Measurements from ENCODE around the gene SH3BP4. TPM values are rescaled to one million over a fixed set of nuclear protein-coding genes. Genes with fewer than 3 reads are reported as not detected.

The SH3BP4 gene
- total and polyA plus RNA-seq, 2 experiments from 2014 or later: 59.3 to 100 TPM

- TF ChIP-seq EZH2 (IDR thresholded peaks at IDR 0.05; ENCODE audit: insufficient read depth, poor library complexity, severe bottlenecking) (no peak), EZH2phosphoT487 (IDR thresholded peaks at IDR 0.05; ENCODE audit: insufficient read depth, low read depth) (no peak)
- Histone ChIP-seq H3F3A (ENCODE audit: insufficient read depth) (peaks cover 43% of the 10 kb centered on the region), H3K4me2 (ENCODE audit: unreplicated experiment) (peak overlapping the region; percentile 5), H4K20me1 (ENCODE audit: insufficient read depth) (peaks cover 12% of the 10 kb centered on the region), H3K9ac (0 out of 2 replicates have a peak overlapping the region, but pooled peaks have one; percentile 9), H3K4me3 (no peak overlapping the region), H2AFZ (no peak overlapping the region), H3K27me3 (replicated peaks; ENCODE audit: insufficient read depth) (no peaks in the 10 kb centered on the region), H3K9me3 (ENCODE audit: low read depth) (no peaks in the 10 kb centered on the region), H3K27ac (0 out of 2 replicates have a peak overlapping the region, but pooled peaks have one; percentile 0), H3K79me2 (ENCODE audit: insufficient read depth) (peaks cover 100% of the 10 kb centered on the region), H3K9me2 (ENCODE audit: insufficient read depth) (no peaks in the 10 kb centered on the region), H3K36me3 (ENCODE audit: low read depth) (0 out of 2 replicates have a peak, but pooled peaks cover 5% of the 10 kb centered on the region), H3K4me1 (ENCODE audit: insufficient read depth) (peaks cover 63% of the 10 kb centered on the region)
- in situ Hi-C loops (cut with MboI): loop anchor here (25.0 kb wide), 1 partner anchor 412 kb away; no protein-coding TSS in a partner anchor
- WGBS, 2 experiments (ENCODE audit: low coverage in 1 of 2, low lambda C conversion rate in 2 of 2, missing lambda C conversion rate in 2 of 2): 30% methylated on average over 23 to 30 of the region's 30 CpGs
- DNase-seq: peak; percentile 91
Measured at GRCh38 chr2:234974501-234975385, 22.9 kb downstream of the SH3BP4 start.

- in situ Hi-C loops (cut with MboI): no loop called here
- no peak for TF ChIP-seq EZH2phosphoT487 (IDR thresholded peaks at IDR 0.05; ENCODE audit: insufficient read depth, low read depth)
- no peak for TF ChIP-seq EZH2 (IDR thresholded peaks at IDR 0.05; ENCODE audit: insufficient read depth, poor library complexity, severe bottlenecking)
- Histone ChIP-seq H3K4me2 (ENCODE audit: unreplicated experiment) (no peak overlapping the region), H3K9me2 (ENCODE audit: insufficient read depth) (no peaks in the 10 kb centered on the region), H3K4me1 (ENCODE audit: insufficient read depth) (peaks cover 63% of the 10 kb centered on the region), H3F3A (ENCODE audit: insufficient read depth) (peaks cover 43% of the 10 kb centered on the region), H3K4me3 (no peak overlapping the region), H3K79me2 (ENCODE audit: insufficient read depth) (peaks cover 100% of the 10 kb centered on the region), H3K36me3 (ENCODE audit: low read depth) (no peaks in the 10 kb centered on the region), H3K27ac (no peak overlapping the region), H3K9me3 (ENCODE audit: low read depth) (no peaks in the 10 kb centered on the region), H4K20me1 (ENCODE audit: insufficient read depth) (0 out of 2 replicates have a peak, but pooled peaks cover 4% of the 10 kb centered on the region), H2AFZ (no peak overlapping the region), H3K9ac (no peak overlapping the region), H3K27me3 (replicated peaks; ENCODE audit: insufficient read depth) (no peaks in the 10 kb centered on the region)
- 100% methylated on average over 1 of the region's 1 CpG for WGBS, 2 experiments (ENCODE audit: low coverage in 1 of 2, low lambda C conversion rate in 2 of 2, missing lambda C conversion rate in 2 of 2)
- DNase-seq: no peak
Measured at GRCh38 chr2:234975611-234976010, 23.8 kb downstream of the SH3BP4 start.

- Histone ChIP-seq H3K27me3 (replicated peaks; ENCODE audit: insufficient read depth) (no peaks in the 10 kb centered on the region), H3K79me2 (ENCODE audit: insufficient read depth) (peaks cover 94% of the 10 kb centered on the region), H3K9ac (no peak overlapping the region), H3K36me3 (ENCODE audit: low read depth) (no peaks in the 10 kb centered on the region), H3F3A (ENCODE audit: insufficient read depth) (peaks cover 37% of the 10 kb centered on the region), H3K4me3 (no peak overlapping the region), H3K9me2 (ENCODE audit: insufficient read depth) (no peaks in the 10 kb centered on the region), H2AFZ (no peak overlapping the region), H4K20me1 (ENCODE audit: insufficient read depth) (0 out of 2 replicates have a peak, but pooled peaks cover 3% of the 10 kb centered on the region), H3K27ac (no peak overlapping the region), H3K4me2 (ENCODE audit: unreplicated experiment) (no peak overlapping the region), H3K4me1 (ENCODE audit: insufficient read depth) (peaks cover 67% of the 10 kb centered on the region), H3K9me3 (ENCODE audit: low read depth) (no peaks in the 10 kb centered on the region)
- in situ Hi-C loops (cut with MboI): no loop called here
- 95 to 98% methylated on average over 18 of the region's 18 CpGs for WGBS, 2 experiments (ENCODE audit: low coverage in 1 of 2, low lambda C conversion rate in 2 of 2, missing lambda C conversion rate in 2 of 2)
- TF ChIP-seq EZH2 (IDR thresholded peaks at IDR 0.05; ENCODE audit: insufficient read depth, poor library complexity, severe bottlenecking) (no peak), EZH2phosphoT487 (IDR thresholded peaks at IDR 0.05; ENCODE audit: insufficient read depth, low read depth) (no peak)
- DNase-seq: no peak
Measured at GRCh38 chr2:234976479-234977227, 24.8 kb downstream of the SH3BP4 start.

GRCh38 chr2:234977228-234977679 lies 25.4 kb downstream of the SH3BP4 start:
- H3K36me3 ChIP-seq (ENCODE audit: low read depth): no peaks in the 10 kb centered on the region
- in situ Hi-C loops (cut with MboI): no loop called here
- no peaks in the 10 kb centered on the region for H3K9me3 ChIP-seq (ENCODE audit: low read depth)
- DNase-seq: no peak
- WGBS, 2 experiments (ENCODE audit: low coverage in 1 of 2, low lambda C conversion rate in 2 of 2, missing lambda C conversion rate in 2 of 2): 96 to 99% methylated on average over 12 of the region's 12 CpGs
- no peak for TF ChIP-seq EZH2 (IDR thresholded peaks at IDR 0.05; ENCODE audit: insufficient read depth, poor library complexity, severe bottlenecking)
- TF ChIP-seq EZH2phosphoT487 (IDR thresholded peaks at IDR 0.05; ENCODE audit: insufficient read depth, low read depth): no peak
- peaks cover 37% of the 10 kb centered on the region for H3F3A ChIP-seq (ENCODE audit: insufficient read depth)
- H3K27me3 ChIP-seq (replicated peaks; ENCODE audit: insufficient read depth): no peaks in the 10 kb centered on the region
- H3K4me3 ChIP-seq: no peak overlapping the region
- H3K4me1 ChIP-seq (ENCODE audit: insufficient read depth): peaks cover 74% of the 10 kb centered on the region
- H3K27ac ChIP-seq: no peak overlapping the region
- H3K9me2 ChIP-seq (ENCODE audit: insufficient read depth): no peaks in the 10 kb centered on the region
- H3K79me2 ChIP-seq (ENCODE audit: insufficient read depth): peaks cover 93% of the 10 kb centered on the region
- no peak overlapping the region for H3K9ac ChIP-seq
- 0 out of 2 replicates have a peak, but pooled peaks cover 3% of the 10 kb centered on the region for H4K20me1 ChIP-seq (ENCODE audit: insufficient read depth)
- H2AFZ ChIP-seq: no peak overlapping the region
- H3K4me2 ChIP-seq (ENCODE audit: unreplicated experiment): no peak overlapping the region

Data from GM23248 (cell line).